ENCODE results near the gene GPBP1L1. TPM values are rescaled to one million over a fixed set of nuclear protein-coding genes. Genes with fewer than 3 reads are reported as not detected.

GPBP1L1 gene
- total and polyA plus RNA-seq, 2 experiments from 2014 or later, result 69.3 to 85.6 TPM

GRCh38 chr1:45629035-45629434 lies 57.3 kb downstream of the GPBP1L1 start:
- Histone ChIP-seq H3F3A (ENCODE audit: insufficient read depth) (peaks cover 11% of the 10 kb centered on the region), H3K9ac (no peak overlapping the region), H3K27ac (no peak overlapping the region), H3K36me3 (ENCODE audit: low read depth) (peaks cover 66% of the 10 kb centered on the region), H3K9me2 (ENCODE audit: insufficient read depth) (no peaks in the 10 kb centered on the region), H3K4me2 (ENCODE audit: unreplicated experiment) (no peak overlapping the region), H4K20me1 (ENCODE audit: insufficient read depth) (no peaks in the 10 kb centered on the region), H3K79me2 (ENCODE audit: insufficient read depth) (no peaks in the 10 kb centered on the region), H3K4me3 (no peak overlapping the region), H3K27me3 (replicated peaks; ENCODE audit: insufficient read depth) (no peaks in the 10 kb centered on the region), H3K9me3 (ENCODE audit: low read depth) (no peaks in the 10 kb centered on the region), H2AFZ (no peak overlapping the region), H3K4me1 (ENCODE audit: insufficient read depth) (no peaks in the 10 kb centered on the region)
- TF ChIP-seq EZH2 (IDR thresholded peaks at IDR 0.05; ENCODE audit: insufficient read depth, poor library complexity, severe bottlenecking) (no peak), EZH2phosphoT487 (IDR thresholded peaks at IDR 0.05; ENCODE audit: insufficient read depth, low read depth) (no peak)
- DNase-seq, result no peak
- in situ Hi-C loops (cut with MboI), result no loop called here

DNA sequence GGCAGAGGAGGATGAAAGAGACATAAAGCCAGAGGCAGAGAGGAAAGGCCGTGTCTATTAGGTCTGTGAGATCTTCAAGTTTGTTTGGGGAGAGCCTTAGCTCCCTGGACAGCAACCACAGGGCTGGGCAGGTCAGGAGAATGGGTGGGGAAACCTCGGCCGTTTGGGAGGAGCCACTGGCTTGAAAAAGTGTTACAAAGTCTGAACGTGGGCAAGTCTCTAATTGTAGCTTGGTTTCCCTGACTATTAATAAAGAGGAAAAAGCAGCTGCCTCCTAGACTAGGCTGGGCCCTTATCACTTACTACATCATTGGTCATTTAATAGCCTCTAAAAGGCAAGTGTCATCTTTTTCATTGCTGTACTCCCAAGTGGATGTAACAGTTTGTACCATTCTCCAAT lies 62.4 kb downstream of the GPBP1L1 start, which contains the start of gene CCDC17:
CCDC17 (minus strand) TSS at position 83 of the 400 bp plus-strand sequence. CDS start 145 bp downstream, outside the sequence.
- in situ Hi-C loops (cut with MboI), result no loop called here
- Histone ChIP-seq H3K9me2 (ENCODE audit: insufficient read depth) (no peaks in the 10 kb centered on the region), H3K9ac (no peak within 1 kb of the TSS), H4K20me1 (ENCODE audit: insufficient read depth) (no peaks in the 10 kb centered on the region), H3K4me1 (ENCODE audit: insufficient read depth) (no peaks in the 10 kb centered on the region), H3K36me3 (ENCODE audit: low read depth) (peaks cover 21% of the 10 kb centered on the region), H3K4me3 (no peak within 1 kb of the TSS), H2AFZ (no peak within 1 kb of the TSS), H3K27me3 (replicated peaks; ENCODE audit: insufficient read depth) (no peaks in the 10 kb centered on the region), H3K4me2 (ENCODE audit: unreplicated experiment) (no peak within 1 kb of the TSS), H3K79me2 (ENCODE audit: insufficient read depth) (no peaks in the 10 kb centered on the region), H3K9me3 (ENCODE audit: low read depth) (no peaks in the 10 kb centered on the region), H3K27ac (no peak within 1 kb of the TSS), H3F3A (ENCODE audit: insufficient read depth) (peaks cover 19% of the 10 kb centered on the region; the same call in 1 of the 2 replicates)
- 20 to 21% methylated on average over 4 of the region's 4 CpGs for WGBS, 2 experiments (ENCODE audit: low coverage in 1 of 2, low lambda C conversion rate in 2 of 2, missing lambda C conversion rate in 2 of 2)
- TF ChIP-seq EZH2 (IDR thresholded peaks at IDR 0.05; ENCODE audit: insufficient read depth, poor library complexity, severe bottlenecking), result no peak
- no peak for TF ChIP-seq EZH2phosphoT487 (IDR thresholded peaks at IDR 0.05; ENCODE audit: insufficient read depth, low read depth)
- DNase-seq, result peak; percentile 38

DNA sequence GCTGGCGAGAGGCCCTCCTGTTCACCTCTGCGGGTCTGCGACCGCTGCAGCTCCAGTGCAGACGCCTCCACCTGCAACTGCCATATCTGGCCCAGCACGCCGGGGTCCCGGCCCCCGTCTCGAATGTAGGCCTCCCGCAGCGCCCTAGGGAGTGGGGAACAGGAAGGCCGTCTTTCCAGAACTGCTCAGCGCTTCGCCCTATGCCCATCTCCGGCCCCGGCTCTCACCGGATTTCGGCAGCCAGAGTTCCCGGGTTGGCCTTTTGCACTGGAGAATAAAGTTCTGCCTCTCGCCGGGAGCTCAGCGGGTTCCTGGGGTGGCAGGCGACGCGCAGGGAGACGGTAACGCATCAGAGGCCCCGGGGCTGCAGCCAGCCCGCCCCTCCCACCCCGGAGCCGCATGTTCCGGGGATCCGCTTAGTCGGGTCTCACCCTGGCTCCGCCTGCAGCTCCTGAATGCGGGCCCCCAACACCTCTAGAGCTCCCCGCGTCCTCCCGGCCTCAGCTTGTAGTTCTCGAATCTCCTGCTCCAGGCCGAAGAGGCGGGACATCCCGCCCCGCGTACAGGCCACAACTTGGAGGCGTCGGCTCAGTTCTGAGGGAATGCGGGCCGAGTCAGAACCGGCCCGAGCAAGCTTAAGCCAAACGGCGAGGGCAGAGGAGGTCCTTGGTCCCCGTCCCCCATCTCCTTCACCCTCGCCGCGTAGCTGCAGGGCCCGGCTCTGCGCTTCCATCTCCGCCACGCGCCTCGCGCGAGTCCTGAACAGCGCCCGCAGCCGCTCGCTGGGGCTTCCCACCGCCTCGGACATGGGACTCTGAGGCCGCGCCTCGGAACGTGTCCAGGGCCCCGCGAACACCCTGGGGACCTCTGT lies 63.6 kb downstream of the GPBP1L1 start:
- TF ChIP-seq EZH2phosphoT487 (IDR thresholded peaks at IDR 0.05; ENCODE audit: insufficient read depth, low read depth), result no peak
- no peak for TF ChIP-seq EZH2 (IDR thresholded peaks at IDR 0.05; ENCODE audit: insufficient read depth, poor library complexity, severe bottlenecking)
- Histone ChIP-seq H3K27ac (no peak overlapping the region), H3K9me3 (ENCODE audit: low read depth) (no peaks in the 10 kb centered on the region), H3F3A (ENCODE audit: insufficient read depth) (peaks cover 19% of the 10 kb centered on the region), H3K27me3 (replicated peaks; ENCODE audit: insufficient read depth) (no peaks in the 10 kb centered on the region), H2AFZ (no peak overlapping the region), H3K4me1 (ENCODE audit: insufficient read depth) (no peaks in the 10 kb centered on the region), H3K9ac (no peak overlapping the region), H3K79me2 (ENCODE audit: insufficient read depth) (no peaks in the 10 kb centered on the region), H3K4me3 (no peak overlapping the region), H3K36me3 (ENCODE audit: low read depth) (peaks cover 9% of the 10 kb centered on the region), H4K20me1 (ENCODE audit: insufficient read depth) (no peaks in the 10 kb centered on the region), H3K4me2 (ENCODE audit: unreplicated experiment) (no peak overlapping the region), H3K9me2 (ENCODE audit: insufficient read depth) (no peaks in the 10 kb centered on the region)
- in situ Hi-C loops (cut with MboI), result no loop called here
- no peak for DNase-seq
- WGBS, 2 experiments (ENCODE audit: low coverage in 1 of 2, low lambda C conversion rate in 2 of 2, missing lambda C conversion rate in 2 of 2), result 40 to 48% methylated on average over 73 to 74 of the region's 78 CpGs

DNA sequence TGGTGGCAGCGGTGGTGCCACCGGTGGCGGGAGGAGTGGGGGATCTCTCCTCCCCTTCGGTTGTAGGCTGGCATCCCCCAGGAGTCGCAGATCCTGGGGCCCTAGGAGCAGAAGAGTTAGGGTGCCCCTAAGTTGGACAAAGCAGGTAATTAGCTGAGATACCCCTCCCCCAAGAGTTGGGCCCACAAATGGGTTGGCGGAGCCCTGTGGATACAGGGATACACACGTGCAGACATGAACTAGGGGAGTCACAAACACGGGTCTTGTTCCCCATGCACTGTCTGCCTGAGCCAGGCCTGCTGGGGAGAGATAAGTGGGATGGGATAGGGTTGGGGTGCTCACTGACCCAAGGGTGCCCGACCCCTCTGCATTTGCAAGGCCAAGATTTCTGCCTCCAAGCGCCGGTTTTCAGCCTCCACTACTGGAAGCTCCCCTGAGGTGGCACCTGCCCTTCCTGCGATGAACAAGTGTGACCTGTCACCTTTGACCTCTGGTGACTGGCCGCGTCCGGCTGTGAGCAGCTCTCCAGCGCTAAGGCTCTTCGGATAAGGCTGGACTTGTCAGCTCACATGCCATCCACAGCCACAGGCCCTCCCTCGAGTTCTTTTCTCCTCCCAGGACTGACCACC lies 64.3 kb downstream of the GPBP1L1 start:
- H3K36me3 ChIP-seq (ENCODE audit: low read depth), result peaks cover 6% of the 10 kb centered on the region
- H3F3A ChIP-seq (ENCODE audit: insufficient read depth), result peaks cover 14% of the 10 kb centered on the region
- no peak overlapping the region for H3K9ac ChIP-seq
- TF ChIP-seq EZH2 (IDR thresholded peaks at IDR 0.05; ENCODE audit: insufficient read depth, poor library complexity, severe bottlenecking), result no peak
- TF ChIP-seq EZH2phosphoT487 (IDR thresholded peaks at IDR 0.05; ENCODE audit: insufficient read depth, low read depth), result no peak
- 58 to 70% methylated on average over 16 to 18 of the region's 18 CpGs for WGBS, 2 experiments (ENCODE audit: low coverage in 1 of 2, low lambda C conversion rate in 2 of 2, missing lambda C conversion rate in 2 of 2)
- H3K79me2 ChIP-seq (ENCODE audit: insufficient read depth), result no peaks in the 10 kb centered on the region
- H4K20me1 ChIP-seq (ENCODE audit: insufficient read depth), result no peaks in the 10 kb centered on the region
- H3K27ac ChIP-seq, result no peak overlapping the region
- H2AFZ ChIP-seq, result no peak overlapping the region
- no peaks in the 10 kb centered on the region for H3K9me2 ChIP-seq (ENCODE audit: insufficient read depth)
- H3K4me2 ChIP-seq (ENCODE audit: unreplicated experiment), result no peak overlapping the region
- H3K27me3 ChIP-seq (replicated peaks; ENCODE audit: insufficient read depth), result no peaks in the 10 kb centered on the region
- no peak overlapping the region for H3K4me3 ChIP-seq
- H3K9me3 ChIP-seq (ENCODE audit: low read depth), result no peaks in the 10 kb centered on the region
- DNase-seq, result no peak
- H3K4me1 ChIP-seq (ENCODE audit: insufficient read depth), result no peaks in the 10 kb centered on the region
- in situ Hi-C loops (cut with MboI), result no loop called here

Measured in GM23248 (cell line).